ENCODE data around the gene HINFP. TPM values are rescaled to one million over a fixed set of nuclear protein-coding genes. Genes with fewer than 3 reads are reported as not detected.

Gene HINFP
- total and polyA plus RNA-seq, 2 of the 4 experiments (the other 2 are of a cell fraction) = 9.1 to 15.3 TPM

DNA sequence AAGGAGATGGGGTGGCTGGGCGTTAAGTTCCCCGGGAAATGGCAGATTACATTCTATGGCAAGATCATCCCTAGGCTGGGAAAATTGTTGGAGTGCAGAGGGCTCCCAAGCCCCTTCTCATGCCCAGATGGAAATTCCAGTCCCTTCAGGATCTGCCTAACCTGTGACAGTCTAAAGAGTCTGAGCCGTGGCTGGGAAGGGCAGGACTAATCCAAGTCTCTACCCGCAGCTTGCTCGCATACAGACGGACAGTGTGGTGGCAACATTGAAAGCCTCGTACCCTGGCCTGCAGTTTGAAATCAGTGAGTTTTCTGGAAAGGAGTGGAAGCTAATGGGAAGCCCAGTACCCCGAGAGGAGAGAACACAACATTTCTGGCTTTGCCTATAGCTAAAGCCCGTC lies 33.0 kb upstream of the HINFP start:
- in situ Hi-C loops (cut with MboI; ENCODE audit: low sequenced_read_pairs) = no loop called here
- Histone ChIP-seq H3K23ac (ENCODE audit: low read depth, low read length) (no peak overlapping the region), H3K14ac (replicated peaks; ENCODE audit: low read depth, low read length) (no peak overlapping the region), H3K18ac (ENCODE audit: low read depth, low read length) (no peak overlapping the region), H3K9me3 (ENCODE audit: control insufficient read depth, insufficient read depth, low read length) (no peaks in the 10 kb centered on the region), H3K27ac (ENCODE audit: insufficient read depth, low read length) (no peak overlapping the region), H3K4me2 (ENCODE audit: low read depth, low read length) (no peak overlapping the region), H3K9me1 (ENCODE audit: insufficient read depth, low read length) (peaks cover 18% of the 10 kb centered on the region; the same call in 1 of the 2 replicates), H3K9ac (ENCODE audit: low read depth, low read length) (no peak overlapping the region), H3K4me1 (ENCODE audit: control insufficient read depth, insufficient read depth, low read length) (peaks cover 19% of the 10 kb centered on the region), H4K91ac (ENCODE audit: insufficient read depth, low read depth, low read length) (no peak overlapping the region), H2AK5ac (ENCODE audit: low read depth, low read length) (no peak overlapping the region), H4K8ac (ENCODE audit: low read depth in 2 of 2, low read length in 2 of 2) (no peak overlapping the region), H2BK15ac (ENCODE audit: low read depth, low read length) (no peak overlapping the region), H3K56ac (ENCODE audit: extremely low read depth, insufficient read depth, low read length) (no peak overlapping the region), H2BK20ac (ENCODE audit: low read depth, low read length) (no peak overlapping the region), H4K20me1 (ENCODE audit: insufficient read depth, low read length) (peaks cover 17% of the 10 kb centered on the region), H3K4me3 (ENCODE audit: insufficient read depth, low read depth, low read length) (no peak overlapping the region), H3K27me3 (ENCODE audit: control insufficient read depth, insufficient read depth, low read length) (no peaks in the 10 kb centered on the region), H3K4ac (ENCODE audit: low read depth, low read length) (no peak overlapping the region), H2BK5ac (ENCODE audit: low read depth, low read length, poor library complexity, severe bottlenecking) (no peak overlapping the region), H2BK120ac (ENCODE audit: low read depth, low read length) (no peak overlapping the region), H3K36me3 (ENCODE audit: control insufficient read depth, insufficient read depth, low read length) (peaks cover 16% of the 10 kb centered on the region), H4K5ac (ENCODE audit: low read depth, low read length) (no peak overlapping the region), H3K79me1 (ENCODE audit: low read depth in 1 of 2, low read length in 2 of 2) (peaks cover 30 to 55% of the 10 kb centered on the region in 2 experiments; a peak in 3 of 4 replicates), H2AK9ac (replicated peaks; ENCODE audit: low read depth, low read length, poor library complexity) (no peak overlapping the region), H2AFZ (replicated peaks; ENCODE audit: low read length, poor library complexity) (no peak overlapping the region)
- dilution Hi-C loops (cut with HindIII; ENCODE audit: low sequenced_read_pairs, unreplicated experiment) = no loop called here
- CTCF ChIA-PET = no interaction called here
- TF ChIP-seq FOS (IDR thresholded peaks at IDR 0.05; ENCODE audit: low read depth, low read length) = no peak
- TF ChIP-seq MXI1 (IDR thresholded peaks at IDR 0.05; ENCODE audit: borderline replicate concordance, low read depth, low read length) = no peak
- no peak for TF ChIP-seq SMC3 (IDR thresholded peaks at IDR 0.05; ENCODE audit: low read depth, low read length)
- no peak for TF ChIP-seq CEBPB (IDR thresholded peaks at IDR 0.05; ENCODE audit: low read depth, low read length)
- no peak for TF ChIP-seq POLR2A (IDR thresholded peaks at IDR 0.05; ENCODE audit: low read depth, low read length)
- no peak for TF ChIP-seq MAFK (IDR thresholded peaks at IDR 0.05; ENCODE audit: low read depth, low read length)
- no peak for TF ChIP-seq RCOR1 (IDR thresholded peaks at IDR 0.05; ENCODE audit: insufficient replicate concordance, low read length)
- no peak for TF ChIP-seq MAZ (IDR thresholded peaks at IDR 0.05; ENCODE audit: borderline replicate concordance, low read depth, low read length)
- no peak for TF ChIP-seq BHLHE40 (IDR thresholded peaks at IDR 0.05; ENCODE audit: low read depth, low read length)
- no peak for TF ChIP-seq RFX5 (IDR thresholded peaks at IDR 0.05; ENCODE audit: low read depth, low read length)
- POLR2A ChIA-PET (ENCODE audit: unreplicated experiment) = no interaction called here
- DNase-seq (no peak), ATAC-seq (ENCODE audit: low read depth) (no peak)
- 98% methylated on average over 5 of the region's 9 CpGs; no CpG with 5 or more reads in 1 of the 2 experiments for WGBS, 2 experiments (ENCODE audit: extremely low coverage in 2 of 2, insufficient read length in 1 of 2)
- BruUV-seq (replicated peaks) = no TSS peak
- intact Hi-C loops (cut with micrococcal nuclease) = no loop called here

Measured in IMR-90 (cell line).